GM12878 (cell line): ENCODE measurements around the gene GFM2. TPM values are rescaled to one million over a fixed set of nuclear protein-coding genes. Genes with fewer than 3 reads are reported as not detected.

Source experiments
- ATF7 ChIP-seq: fragments of 450-650 bp; IDR thresholded peaks from 2 replicates; pipeline ENCODE4 v1.6.1; 2016; ENCODE audit warnings: low read depth, mild to moderate bottlenecking
- E2F4 ChIP-seq: IDR thresholded peaks from 2 replicates; pipeline ENCODE4 v1.6.1; 2012; ENCODE audit warnings: low read depth, low read length, improper control_type of control experiment
- ESRRA ChIP-seq: IDR thresholded peaks from 2 replicates; pipeline ENCODE4 v1.6.1; 2012; ENCODE audit warnings: mild to moderate bottlenecking, low read length, improper control_type of control experiment
- HSF1 ChIP-seq: fragments of 150-350 bp; IDR thresholded peaks from 2 replicates; pipeline ENCODE4 v1.6.1; 2014; ENCODE audit warnings: mild to moderate bottlenecking, low read depth, low read length
- NKRF ChIP-seq: fragments of 450-650 bp; conservative IDR thresholded peaks from 2 replicates; pipeline ENCODE4 v1.6.1; 2017; ENCODE audit warnings: mild to moderate bottlenecking, moderate library complexity
- PBX3 ChIP-seq: IDR thresholded peaks from 2 replicates; pipeline ENCODE4 v1.6.1; 2011; ENCODE audit warnings: mild to moderate bottlenecking, low read depth, low read length, moderate library complexity; ENCODE audit not compliant: insufficient replicate concordance
- SRF ChIP-seq, 2 experiments: IDR thresholded peaks; 2 replicates each; pipeline ENCODE4 v1.6.1; 2011; ENCODE audit warnings: low read depth in 2 of 2, low read length in 2 of 2, mild to moderate bottlenecking in 1 of 2, moderate library complexity in 1 of 2
- WRNIP1 ChIP-seq: IDR thresholded peaks from 2 replicates; pipeline ENCODE4 v1.6.1; 2011; ENCODE audit warnings: low read depth, low read length, improper control_type of control experiment, borderline replicate concordance
- ZBTB4 ChIP-seq: fragments of 450-650 bp; formaldehyde crosslinking; IDR thresholded peaks from 2 replicates; pipeline ENCODE4 v1.4.0; 2022; ENCODE audit warnings: mild to moderate bottlenecking, moderate library complexity
- ZNF217 ChIP-seq: fragments of 450-650 bp; IDR thresholded peaks from 2 replicates; pipeline ENCODE4 v1.6.1; 2017; ENCODE audit warnings: antibody characterized with exemption, mild to moderate bottlenecking
- ZNF592 ChIP-seq: fragments of 450-650 bp; IDR thresholded peaks from 2 replicates; pipeline ENCODE4 v1.6.1; 2017; ENCODE audit warnings: mild to moderate bottlenecking, moderate library complexity
- polyA plus RNA-seq, 11 experiments: library from polyadenylated mRNA; depleted of rRNA in 4 of 11; unstranded in 6 of 11; stranded (reverse) in 5 of 11; fragments of >200 nt; fragmentation: Nextera tagmentation in 4 of 11; fragmentation: Illumina TruSeq in 1 of 11; extraction: Ambion mirVana in 4 of 11; extraction: Trizol in 1 of 11; gene quantifications; 1 replicate in 1 of 11; 2 replicates in 10 of 11; pipeline versions ENCODE4 v1.2.1 to v1.2.3, GENCODE V29; 2011 to 2016; ENCODE audit warnings: inconsistent platforms in 2 of 11, missing spikeins in 2 of 11, low read depth in 1 of 11
- total RNA-seq, 4 experiments: library from RNA; depleted of rRNA in 3 of 4; stranded (reverse); fragments of >200 nt in 3 of 4; fragmentation: Illumina TruSeq in 1 of 4; extraction: Trizol in 1 of 4; gene quantifications; 2 replicates each; pipeline versions ENCODE4 v1.2.1 to v1.2.3, GENCODE V29; 2013 to 2021

GFM2 gene
- total and polyA plus RNA-seq, 10 of the 15 experiments (the other 5 are each of a cell fraction or from before 2014, with no cell fraction given), result 19.9 to 51.3 (median 32.7) TPM

- TF ChIP-seq E2F4, result no peak
- TF ChIP-seq ZBTB4 (CRISPR knock-in tag), result no peak
- TF ChIP-seq PBX3, result no peak
- TF ChIP-seq NKRF, result peak; percentile 86
- TF ChIP-seq HSF1, result peak; percentile 74; the same call in 1 of the 2 replicates
- TF ChIP-seq SRF (IDR thresholded peaks at IDR 0.05; ENCODE audit: low read depth in 2 of 2, low read length in 2 of 2), result peak; percentile 42 to 92; a peak in 3 of 4 replicates
- TF ChIP-seq ESRRA, result peak; percentile 77
- TF ChIP-seq ZNF592, result no peak
- peak; percentile 57 for TF ChIP-seq ATF7
- peak; percentile 99 for TF ChIP-seq WRNIP1
- TF ChIP-seq ZNF217, result no peak
Measured at GRCh38 chr5:74766849-74767578, at the start of gene GFM2, which contains the start of gene NSA2 (continued).
